GM12801 (cell line): ENCODE data around the gene VAT1L.

Experiments
- CTCF ChIP-seq: IDR thresholded peaks from one replicate; pipeline ENCODE4 v1.5.1; 2011; ENCODE audit warnings: control low read depth; ENCODE audit not compliant: insufficient read length; ENCODE audit errors: extremely low read depth

Gene VAT1L

DNA sequence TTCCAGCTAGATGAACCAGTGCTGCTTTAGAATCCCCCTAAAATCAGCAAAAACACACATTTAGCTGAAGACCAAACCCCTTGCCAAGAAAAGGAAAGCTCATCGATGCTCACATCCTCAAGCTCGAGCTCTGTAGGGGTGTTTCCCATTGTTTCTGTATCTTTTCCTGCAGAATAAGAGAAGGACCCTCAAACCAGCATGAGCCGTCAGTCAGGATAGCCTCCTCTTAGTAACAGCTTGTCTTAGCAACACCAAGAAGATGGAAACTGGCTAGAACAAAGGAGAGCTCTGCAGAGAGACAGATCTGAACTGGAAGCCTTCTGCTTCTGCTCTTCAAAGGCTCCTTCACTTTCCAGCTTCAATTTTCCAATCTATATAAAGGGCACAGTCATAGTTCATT lies 32.0 kb downstream of the VAT1L start:
- TF ChIP-seq CTCF = no peak

GRCh38 chr16:77822661-77823060 lies 34.3 kb downstream of the VAT1L start:
- no peak for TF ChIP-seq CTCF

GRCh38 chr16:77823067-77823466 lies 34.7 kb downstream of the VAT1L start:
- TF ChIP-seq CTCF = no peak

- no peak for TF ChIP-seq CTCF
These were observed 36.8 kb downstream of the VAT1L start for GRCh38 chr16:77825196-77825595.

GRCh38 chr16:77827032-77827431 lies 38.7 kb downstream of the VAT1L start:
- TF ChIP-seq CTCF = no peak

- no peak for TF ChIP-seq CTCF
These were observed 45.7 kb downstream of the VAT1L start for GRCh38 chr16:77833921-77834634.

DNA sequence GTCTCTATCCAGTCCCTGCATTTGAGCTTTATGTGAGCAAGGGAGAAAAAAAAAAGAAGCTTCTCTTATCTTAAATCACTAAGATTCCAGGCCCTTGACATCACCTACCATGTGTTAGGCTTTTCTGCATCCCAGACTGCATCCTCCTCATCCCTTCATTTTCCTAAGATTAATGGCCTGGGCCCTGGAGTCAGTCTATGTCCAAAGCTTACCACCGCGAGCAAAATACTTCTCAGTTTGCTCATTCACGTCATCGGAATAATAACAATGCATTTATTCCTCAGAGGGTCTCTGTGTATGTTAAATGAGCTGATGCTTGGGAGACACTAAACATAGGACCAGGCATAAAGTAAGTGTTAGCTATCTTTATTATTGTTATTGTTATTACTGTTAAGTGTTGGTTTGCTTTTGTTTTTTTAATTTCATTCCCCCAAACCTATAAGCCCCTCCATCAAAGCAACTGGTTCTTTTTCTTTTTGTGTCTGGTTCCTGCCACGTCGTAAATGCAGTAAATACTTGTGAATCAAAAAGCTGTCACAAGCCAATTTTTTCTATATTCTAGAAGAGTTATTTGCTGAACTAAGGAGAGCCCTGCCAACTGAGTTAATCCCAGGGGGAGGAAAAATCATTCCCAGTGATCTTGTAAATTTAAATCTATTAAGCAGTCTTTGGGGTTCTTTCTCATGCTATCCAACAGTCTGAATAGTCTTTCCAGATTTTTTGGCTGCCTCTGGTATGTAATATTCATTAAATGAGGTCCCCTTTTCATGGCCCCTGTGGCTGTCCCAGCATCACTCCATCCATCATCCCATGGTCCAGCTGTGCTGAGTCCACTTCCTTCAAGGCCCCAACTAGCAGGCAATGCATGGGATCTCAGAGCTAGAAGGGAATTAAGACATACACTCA lies 46.5 kb downstream of the VAT1L start:
- no peak for TF ChIP-seq CTCF
